IPS DF 4.7 (cell line): Measurements from ENCODE around the gene SLC6A9.

Experiments
- DNase-seq: peaks from one replicate; pipeline ENCODE4 v3.0.0-alpha.2; 2013; ENCODE audit warnings: low spot score; ENCODE audit errors: extremely low read depth

Gene SLC6A9

GRCh38 chr1:44031252-44032169 lies at the start of gene SLC6A9:
Gene SLC6A9, minus strand, starts transcription at chr1:44031462. Its CDS starts 7,185 bp downstream, at chr1:44024277.
- no peak for DNase-seq

GRCh38 chr1:44079566-44079965 lies 48.3 kb upstream of the SLC6A9 start:
- DNase-seq = no peak

- DNase-seq = no peak
Measured at GRCh38 chr1:44078104-44078503, 46.8 kb upstream of the SLC6A9 start.

GRCh38 chr1:44077421-44077820 lies 46.2 kb upstream of the SLC6A9 start:
- no peak for DNase-seq

- DNase-seq = no peak
Measured at GRCh38 chr1:44076066-44076465, 44.8 kb upstream of the SLC6A9 start.

GRCh38 chr1:44074415-44074814 lies 43.2 kb upstream of the SLC6A9 start:
- no peak for DNase-seq

- no peak for DNase-seq
Measured at GRCh38 chr1:44073528-44073927, 42.3 kb upstream of the SLC6A9 start.

GRCh38 chr1:44072821-44073220 lies 41.6 kb upstream of the SLC6A9 start:
- no peak for DNase-seq

- DNase-seq = no peak
Measured at GRCh38 chr1:44072204-44072603, 40.9 kb upstream of the SLC6A9 start.

GRCh38 chr1:44071461-44071860 lies 40.2 kb upstream of the SLC6A9 start:
- DNase-seq = no peak

GRCh38 chr1:44068442-44068921 lies 37.2 kb upstream of the SLC6A9 start:
- no peak for DNase-seq

- no peak for DNase-seq
Measured at GRCh38 chr1:44067266-44068250, 36.3 kb upstream of the SLC6A9 start.

GRCh38 chr1:44062656-44063179 lies 31.5 kb upstream of the SLC6A9 start:
- DNase-seq = no peak

GRCh38 chr1:44061857-44062256 lies 30.6 kb upstream of the SLC6A9 start:
- no peak for DNase-seq

- no peak for DNase-seq
Measured at GRCh38 chr1:44060830-44061267, 29.6 kb upstream of the SLC6A9 start.

GRCh38 chr1:44059664-44060355 lies 28.5 kb upstream of the SLC6A9 start:
- no peak for DNase-seq

- DNase-seq = no peak
Measured at GRCh38 chr1:44059212-44059611, 27.9 kb upstream of the SLC6A9 start.

- no peak for DNase-seq
Measured at GRCh38 chr1:44057293-44057692, 26.0 kb upstream of the SLC6A9 start.

GRCh38 chr1:44053394-44053793 lies 22.1 kb upstream of the SLC6A9 start:
- DNase-seq = no peak

GRCh38 chr1:44050261-44050660 lies 19.0 kb upstream of the SLC6A9 start:
- DNase-seq = no peak

- DNase-seq = no peak
Measured at GRCh38 chr1:44049839-44050238, 18.6 kb upstream of the SLC6A9 start.
